GM12878 (cell line): ENCODE results near the gene ZNF502. TPM values are rescaled to one million over a fixed set of nuclear protein-coding genes. Genes with fewer than 3 reads are reported as not detected.
A peak's percentile ranks its signal among the peaks of the same experiment; 100 is the strongest.

Experiments used
- ATF2 ChIP-seq: IDR thresholded peaks from 2 replicates; pipeline ENCODE4 v1.6.1; 2012; ENCODE audit warnings: low read length, inconsistent platforms
- BACH1 ChIP-seq: fragments of 450-650 bp; IDR thresholded peaks from 2 replicates; pipeline ENCODE4 v1.6.1; 2017; ENCODE audit warnings: mild to moderate bottlenecking, borderline replicate concordance
- CBX5 ChIP-seq: sonication (generic); IDR thresholded peaks from 2 replicates; pipeline ENCODE4 v1.6.1; 2016; ENCODE audit warnings: low read depth, moderate library complexity, mild to moderate bottlenecking, inconsistent platforms
- CTCF ChIP-seq, 3 experiments: IDR thresholded peaks in 2 of 3; conservative IDR thresholded peaks in 1 of 3; 2 replicates each; pipeline ENCODE4 v1.5.1; 2011; ENCODE audit warnings: low read depth in 3 of 3, low read length in 3 of 3, mild to moderate bottlenecking in 3 of 3, control low read depth in 2 of 3, moderate library complexity in 2 of 3, inconsistent platforms in 1 of 3, mixed read lengths in 1 of 3; ENCODE audit not compliant: control insufficient read depth in 2 of 3, insufficient read depth in 1 of 3; ENCODE audit errors: extremely low read depth in 1 of 3
- EZH2 ChIP-seq: IDR thresholded peaks from 2 replicates; pipeline ENCODE4 v1.6.1; 2012; ENCODE audit warnings: low read depth, mild to moderate bottlenecking, control low read depth, inconsistent platforms, low read length, borderline replicate concordance; ENCODE audit not compliant: control insufficient read depth
- FOXM1 ChIP-seq: IDR thresholded peaks from 2 replicates; pipeline ENCODE4 v1.6.1; 2012; ENCODE audit warnings: low read depth, mild to moderate bottlenecking, inconsistent platforms, low read length, moderate library complexity
- HDGF ChIP-seq: fragments of 450-650 bp; IDR thresholded peaks from 2 replicates; pipeline ENCODE4 v1.6.1; 2016; ENCODE audit warnings: antibody characterized with exemption
- JUNB ChIP-seq: IDR thresholded peaks from 2 replicates; pipeline ENCODE4 v1.6.1; 2016; ENCODE audit warnings: antibody characterized with exemption, mild to moderate bottlenecking
- KDM1A ChIP-seq: fragments of 200-600 bp; sonication (generic); IDR thresholded peaks from 2 replicates; pipeline ENCODE4 v1.6.1; 2016; ENCODE audit warnings: borderline replicate concordance
- NR2C1 ChIP-seq: fragments of 450-650 bp; IDR thresholded peaks from 2 replicates; pipeline ENCODE4 v1.6.1; 2017; ENCODE audit warnings: antibody characterized with exemption, mild to moderate bottlenecking, moderate library complexity
- PAX5 ChIP-seq: IDR thresholded peaks from 2 replicates; pipeline ENCODE4 v1.6.1; 2011; ENCODE audit warnings: low read depth, low read length, borderline replicate concordance
- PKNOX1 ChIP-seq: fragments of 450-650 bp; IDR thresholded peaks from 2 replicates; pipeline ENCODE4 v1.6.1; 2016; ENCODE audit warnings: mild to moderate bottlenecking
- POLR2AphosphoS2 ChIP-seq: IDR thresholded peaks from 2 replicates; pipeline ENCODE4 v1.6.1; 2011; ENCODE audit warnings: low read depth, mild to moderate bottlenecking, low read length, improper control_type of control experiment, moderate library complexity
- POU2F2 ChIP-seq: IDR thresholded peaks from 3 replicates; pipeline ENCODE4 v1.6.1; 2011; ENCODE audit warnings: low read depth, mild to moderate bottlenecking, low read length, borderline replicate concordance
- RAD21 ChIP-seq: IDR thresholded peaks from 2 replicates; pipeline ENCODE4 v1.6.1; 2011; ENCODE audit warnings: mild to moderate bottlenecking, low read depth, low read length, moderate library complexity; ENCODE audit not compliant: insufficient read depth
- SP1 ChIP-seq: IDR thresholded peaks from one replicate; pipeline ENCODE4 v1.6.1; 2011; ENCODE audit warnings: low read depth, low read length
- TBL1XR1 ChIP-seq: IDR thresholded peaks from 2 replicates; pipeline ENCODE4 v1.6.1; 2012; ENCODE audit warnings: low read depth, low read length, improper control_type of control experiment
- USF1 ChIP-seq: IDR thresholded peaks from 2 replicates; pipeline ENCODE4 v1.6.1; 2011; ENCODE audit warnings: borderline replicate concordance, low read depth, mild to moderate bottlenecking, moderate library complexity, mixed read lengths, low read length; ENCODE audit not compliant: insufficient read depth; ENCODE audit errors: extremely low read length
- YY1 ChIP-seq: IDR thresholded peaks from 2 replicates; pipeline ENCODE4 v1.6.1; 2011; ENCODE audit warnings: low read depth, mild to moderate bottlenecking, low read length
- ZBED1 ChIP-seq: IDR thresholded peaks from 2 replicates; pipeline ENCODE4 v1.6.1; 2016; ENCODE audit warnings: borderline replicate concordance
- ZNF24 ChIP-seq: fragments of 450-650 bp; IDR thresholded peaks from 2 replicates; pipeline ENCODE4 v1.6.1; 2017; ENCODE audit warnings: antibody characterized with exemption, mild to moderate bottlenecking
- ZNF687 ChIP-seq: fragments of 450-650 bp; IDR thresholded peaks from 2 replicates; pipeline ENCODE4 v1.6.1; 2017; ENCODE audit warnings: mild to moderate bottlenecking, moderate library complexity
- polyA plus RNA-seq, 11 experiments: library from polyadenylated mRNA; depleted of rRNA in 4 of 11; unstranded in 6 of 11; stranded (reverse) in 5 of 11; fragments of >200 nt; fragmentation: Nextera tagmentation in 4 of 11; fragmentation: Illumina TruSeq in 1 of 11; extraction: Ambion mirVana in 4 of 11; extraction: Trizol in 1 of 11; gene quantifications; 1 replicate in 1 of 11; 2 replicates in 10 of 11; pipeline versions ENCODE4 v1.2.1 to v1.2.3, GENCODE V29; 2011 to 2016; ENCODE audit warnings: inconsistent platforms in 2 of 11, missing spikeins in 2 of 11, low read depth in 1 of 11
- total RNA-seq, 4 experiments: library from RNA; depleted of rRNA in 3 of 4; stranded (reverse); fragments of >200 nt in 3 of 4; fragmentation: Illumina TruSeq in 1 of 4; extraction: Trizol in 1 of 4; gene quantifications; 2 replicates each; pipeline versions ENCODE4 v1.2.1 to v1.2.3, GENCODE V29; 2013 to 2021

Gene ZNF502
- total and polyA plus RNA-seq, 10 of the 15 experiments (the other 5 are each of a cell fraction or from before 2014, with no cell fraction given) = 0.39 to 1.7 (median 1.1) TPM

- TF ChIP-seq ATF2 = no peak
- no peak for TF ChIP-seq ZBED1
- TF ChIP-seq KDM1A = no peak
- TF ChIP-seq ZNF24 = no peak
- no peak for TF ChIP-seq CTCF (IDR thresholded peaks at IDR 0.05 in 2 of 3, conservative IDR thresholded peaks at IDR 0.05 in 1 of 3; ENCODE audit: control insufficient read depth in 2 of 3, extremely low read depth in 1 of 3, insufficient read depth in 1 of 3, low read depth in 3 of 3, low read length in 3 of 3)
- TF ChIP-seq CBX5 = 0 out of 2 replicates have a peak, but pooled peaks have one; percentile 43
- no peak for TF ChIP-seq JUNB
- TF ChIP-seq POU2F2 = no peak
- peak; percentile 93 for TF ChIP-seq PKNOX1
- TF ChIP-seq TBL1XR1 = no peak
- TF ChIP-seq BACH1 = no peak
- TF ChIP-seq SP1 = no peak
- no peak for TF ChIP-seq USF1
- 0 out of 2 replicates have a peak, but pooled peaks have one; percentile 15 for TF ChIP-seq PAX5
- TF ChIP-seq FOXM1 = no peak
- peak; percentile 68; the same call in 1 of the 2 replicates for TF ChIP-seq POLR2AphosphoS2
- TF ChIP-seq HDGF = no peak
- TF ChIP-seq YY1 = peak; percentile 70
- no peak for TF ChIP-seq RAD21
- 0 out of 2 replicates have a peak, but pooled peaks have one; percentile 32 for TF ChIP-seq NR2C1
- peak; percentile 56 for TF ChIP-seq ZNF687
- TF ChIP-seq EZH2 = no peak
Observed at GRCh38 chr3:44685128-44685800, 27.2 kb upstream of the ZNF502 start (continued).
